Muscle of leg (tissue), 11 donors: ENCODE data around the gene PTPN14. TPM values are rescaled to one million over a fixed set of nuclear protein-coding genes. Genes with fewer than 3 reads are reported as not detected.
A peak's percentile ranks its signal among the peaks of the same experiment; 100 is the strongest.

Source experiments
- DNase-seq: peaks from one replicate; pipeline ENCODE4 v3.0.0; 2013
- H3K27ac ChIP-seq: one replicate; pipeline ENCODE4 v1.5.1; 2013; ENCODE audit warnings: mild to moderate bottlenecking, low read length, control low read depth
- H3K27me3 ChIP-seq: one replicate; pipeline ENCODE4 v1.6.1; 2013; ENCODE audit warnings: low read length; ENCODE audit not compliant: control insufficient read depth, insufficient read depth
- H3K36me3 ChIP-seq: one replicate; pipeline ENCODE4 v1.6.1; 2013; ENCODE audit warnings: low read length; ENCODE audit not compliant: control insufficient read depth, insufficient read depth
- H3K4me1 ChIP-seq: one replicate; pipeline ENCODE4 v1.6.1; 2013; ENCODE audit warnings: low read length; ENCODE audit not compliant: control insufficient read depth, insufficient read depth
- H3K4me3 ChIP-seq: one replicate; pipeline ENCODE4 v1.5.1; 2013; ENCODE audit warnings: low read length, control low read depth
- H3K9me3 ChIP-seq: replicated peaks from 2 replicates; pipeline ENCODE4 v1.6.1; 2013; ENCODE audit warnings: low read depth, low read length; ENCODE audit not compliant: control insufficient read depth
- WGBS: methylation state at CpG from one replicate; pipeline ENCODE4 v1.1.5; 2013; ENCODE audit warnings: missing lambda C conversion rate; ENCODE audit not compliant: insufficient coverage; 5-methylcytosine and 5-hydroxymethylcytosine counted together
- polyA plus RNA-seq, 8 donors: library from polyadenylated mRNA; unstranded; fragments of 120-200 nt; gene quantifications; one replicate each; pipeline versions ENCODE4 v1.2.1 to v1.2.3, GENCODE V29; 2013; ENCODE audit warnings: inconsistent platforms in 1 of 8, low replicate concordance in 1 of 8; ENCODE audit not compliant: insufficient read length in 8 of 8, insufficient read depth in 1 of 8
- total RNA-seq: library from RNA; stranded (reverse); fragments of 120-200 nt; gene quantifications from one replicate; pipeline ENCODE4 v1.2.4, GENCODE V29; 2013

PTPN14 gene
- total and polyA plus RNA-seq, 9 donors, result 9.4 to 25.2 (median 15.8) TPM

GRCh38 chr1:214420833-214421232 lies 130.6 kb downstream of the PTPN14 start:
- Histone ChIP-seq H3K27ac (no peak overlapping the region), H3K4me3 (no peak overlapping the region)
- WGBS, result no CpG with 5 or more reads among the region's 2 CpGs

DNA sequence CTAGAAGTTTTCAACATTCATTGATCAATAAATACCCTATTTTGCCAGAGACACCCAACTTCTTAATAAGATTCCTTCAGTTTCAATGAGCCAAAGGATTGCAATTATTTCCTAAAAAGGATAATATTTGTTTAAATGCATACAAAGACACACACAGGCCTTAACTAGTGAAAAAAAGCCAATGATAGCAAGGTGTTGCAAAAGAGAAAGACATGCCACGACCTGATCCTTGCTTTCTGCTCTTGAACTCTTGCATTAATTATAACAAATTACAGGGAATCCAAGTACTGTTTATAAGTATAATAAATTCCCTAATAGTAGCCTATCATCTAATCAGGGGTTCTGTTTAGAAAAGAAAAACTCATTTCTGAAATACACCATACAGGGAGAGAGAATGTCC lies 131.1 kb downstream of the PTPN14 start:
- no CpG with 5 or more reads among the region's 1 CpG for WGBS
- H3K27ac ChIP-seq, result no peak overlapping the region
- no peak for DNase-seq
- no peaks in the 10 kb centered on the region for H3K9me3 ChIP-seq
- H3K27me3 ChIP-seq, result no peaks in the 10 kb centered on the region
- H3K4me3 ChIP-seq, result no peak overlapping the region
- H3K36me3 ChIP-seq, result no peaks in the 10 kb centered on the region
- H3K4me1 ChIP-seq, result peaks cover 8% of the 10 kb centered on the region

More at GRCh38 chr1:214420833-214421232, 130.6 kb downstream of the PTPN14 start:
- H3K27me3 ChIP-seq, result no peaks in the 10 kb centered on the region
- no peaks in the 10 kb centered on the region for H3K9me3 ChIP-seq
- no peaks in the 10 kb centered on the region for H3K36me3 ChIP-seq
- DNase-seq, result no peak
- H3K4me1 ChIP-seq, result peaks cover 8% of the 10 kb centered on the region

GRCh38 chr1:214419650-214420049 lies 131.8 kb downstream of the PTPN14 start:
- WGBS, result no CpG with 5 or more reads among the region's 3 CpGs

DNA sequence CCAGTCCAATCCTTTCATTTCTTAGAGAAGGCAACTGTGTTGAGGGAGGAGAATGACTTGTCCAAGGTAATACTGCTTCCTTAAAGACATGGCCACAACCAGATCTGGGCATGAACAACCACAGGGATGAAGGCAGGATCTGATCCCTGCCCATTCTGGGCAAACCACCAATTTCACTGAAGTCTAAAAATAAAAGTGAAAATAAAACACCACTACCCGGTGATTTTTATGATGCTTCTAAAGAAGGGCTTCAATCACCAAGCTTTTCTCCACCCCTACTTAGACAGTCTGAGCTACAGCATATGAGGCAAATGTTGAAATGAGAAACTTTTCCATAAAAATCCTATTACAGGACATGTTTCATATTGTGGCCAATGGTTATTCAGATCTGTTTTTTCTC lies 133.0 kb downstream of the PTPN14 start:
- no CpG with 5 or more reads among the region's 1 CpG for WGBS
- no peak overlapping the region for H3K27ac ChIP-seq

More at GRCh38 chr1:214419650-214420049, 131.8 kb downstream of the PTPN14 start:
- Histone ChIP-seq H3K27ac (no peak overlapping the region), H3K9me3 (no peaks in the 10 kb centered on the region), H3K4me3 (no peak overlapping the region), H3K4me1 (peaks cover 8% of the 10 kb centered on the region), H3K36me3 (no peaks in the 10 kb centered on the region), H3K27me3 (no peaks in the 10 kb centered on the region)
- DNase-seq, result no peak

DNA sequence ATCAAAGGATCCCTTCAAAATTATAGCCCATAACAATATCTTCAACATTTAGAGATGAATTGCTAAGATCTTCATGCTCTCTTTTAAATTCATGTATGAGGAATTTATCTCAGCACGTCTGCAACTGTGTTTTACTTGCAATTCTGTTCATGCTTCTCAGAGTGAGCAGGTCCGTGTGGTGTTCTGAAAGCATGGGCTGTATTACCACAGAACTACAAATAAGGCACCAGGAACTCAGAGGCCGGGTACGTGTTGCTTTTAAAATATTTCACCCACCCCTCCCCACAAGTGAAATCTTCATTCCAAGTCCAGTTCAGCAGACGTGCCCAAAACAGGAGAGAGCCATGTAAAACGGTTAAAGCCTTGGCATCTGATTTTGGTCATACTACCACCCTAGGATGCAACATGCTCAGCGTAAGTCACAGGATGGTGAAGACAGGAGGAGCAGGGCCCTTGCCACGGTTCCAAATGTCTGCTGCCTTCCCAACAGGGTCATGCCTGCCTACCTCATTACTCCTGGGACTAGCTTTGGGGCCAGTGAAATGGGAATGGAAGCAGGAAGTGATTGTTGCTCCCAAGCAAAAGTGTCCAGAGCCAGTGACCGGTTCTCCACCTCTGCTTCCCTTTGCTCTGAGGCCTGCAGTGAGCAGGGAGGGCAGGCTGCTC lies 133.7 kb downstream of the PTPN14 start:
- whole genome bisulfite sequencing, result 75% methylated on average over 2 of the region's 9 CpGs
- DNase-seq, result no peak
- peaks cover 8% of the 10 kb centered on the region for H3K4me1 ChIP-seq

More for the DNA sequence above, 133.0 kb downstream of the PTPN14 start:
- Histone ChIP-seq H3K9me3 (no peaks in the 10 kb centered on the region), H3K4me3 (no peak overlapping the region), H3K4me1 (peaks cover 8% of the 10 kb centered on the region), H3K27me3 (no peaks in the 10 kb centered on the region), H3K36me3 (no peaks in the 10 kb centered on the region)
- DNase-seq, result peak; percentile 45

GRCh38 chr1:214416858-214417257 lies 134.5 kb downstream of the PTPN14 start:
- H3K27ac ChIP-seq, result peak overlapping the region; percentile 23
- no peak overlapping the region for H3K4me3 ChIP-seq
- no peaks in the 10 kb centered on the region for H3K36me3 ChIP-seq
- DNase-seq, result peak; percentile 82
- WGBS, result no CpG with 5 or more reads among the region's 2 CpGs
- no peaks in the 10 kb centered on the region for H3K27me3 ChIP-seq
- H3K9me3 ChIP-seq, result no peaks in the 10 kb centered on the region
- peaks cover 8% of the 10 kb centered on the region for H3K4me1 ChIP-seq

More for the DNA sequence above, 133.7 kb downstream of the PTPN14 start:
- H3K27me3 ChIP-seq, result no peaks in the 10 kb centered on the region
- H3K9me3 ChIP-seq, result no peaks in the 10 kb centered on the region
- H3K36me3 ChIP-seq, result no peaks in the 10 kb centered on the region
- H3K4me3 ChIP-seq, result no peak overlapping the region
- peak overlapping the region; percentile 52 for H3K27ac ChIP-seq

- no CpG with 5 or more reads among the region's 2 CpGs for WGBS
- Histone ChIP-seq H3K36me3 (no peaks in the 10 kb centered on the region), H3K27ac (peak overlapping the region; percentile 23), H3K4me1 (peaks cover 8% of the 10 kb centered on the region), H3K9me3 (no peaks in the 10 kb centered on the region), H3K27me3 (no peaks in the 10 kb centered on the region), H3K4me3 (no peak overlapping the region)
- peak; percentile 71 for DNase-seq
These were observed 135.0 kb downstream of the PTPN14 start for GRCh38 chr1:214416417-214416816.

DNA sequence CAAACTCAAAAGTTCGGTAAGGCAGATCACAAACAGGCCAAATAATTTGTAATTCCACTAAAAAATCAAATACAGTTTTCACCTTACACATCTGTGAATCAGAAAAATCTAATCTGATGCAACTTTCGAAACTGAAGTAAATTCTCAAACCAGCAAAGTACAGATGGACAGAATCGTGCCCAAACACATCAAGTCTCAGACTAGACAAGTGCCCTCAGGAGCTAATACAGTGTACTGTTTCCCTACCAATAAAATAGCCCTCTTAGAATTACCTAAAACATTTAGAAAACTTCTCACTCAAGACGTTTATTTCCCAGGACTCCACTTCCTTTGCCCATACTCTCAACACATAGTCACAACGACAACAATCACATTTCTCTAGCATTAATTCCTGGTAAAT lies 136.3 kb downstream of the PTPN14 start:
- Histone ChIP-seq H3K27ac (no peak overlapping the region), H3K4me1 (peaks cover 8% of the 10 kb centered on the region), H3K27me3 (no peaks in the 10 kb centered on the region), H3K9me3 (peaks cover 4% of the 10 kb centered on the region), H3K36me3 (peaks cover 5% of the 10 kb centered on the region), H3K4me3 (no peak overlapping the region)
- 85% methylated on average over 5 of the region's 5 CpGs for WGBS
- DNase-seq, result no peak

DNA sequence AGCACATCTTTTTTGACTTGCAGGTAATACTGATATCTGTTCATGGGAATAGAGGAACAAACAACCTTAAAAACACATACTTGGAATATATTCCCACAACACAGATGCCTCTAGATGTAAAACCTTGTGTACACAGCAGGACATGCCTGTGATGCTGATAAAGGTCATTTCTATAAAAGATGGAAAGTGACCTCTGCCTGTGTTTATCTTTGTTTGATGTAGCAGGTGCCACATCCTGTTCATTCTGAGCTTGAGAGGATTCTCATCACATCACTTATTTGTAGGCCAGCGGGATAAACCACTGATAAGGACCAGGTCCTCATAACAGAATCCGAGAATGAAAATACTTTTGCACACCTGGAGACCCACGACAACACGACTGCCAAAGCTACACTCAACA lies 136.7 kb downstream of the PTPN14 start:
- no peaks in the 10 kb centered on the region for H3K27me3 ChIP-seq
- H3K27ac ChIP-seq, result no peak overlapping the region
- WGBS, result 90% methylated on average over 3 of the region's 4 CpGs
- peaks cover 7% of the 10 kb centered on the region for H3K4me1 ChIP-seq
- peaks cover 4% of the 10 kb centered on the region for H3K9me3 ChIP-seq
- DNase-seq, result no peak
- H3K4me3 ChIP-seq, result no peak overlapping the region
- H3K36me3 ChIP-seq, result peaks cover 5% of the 10 kb centered on the region

DNA sequence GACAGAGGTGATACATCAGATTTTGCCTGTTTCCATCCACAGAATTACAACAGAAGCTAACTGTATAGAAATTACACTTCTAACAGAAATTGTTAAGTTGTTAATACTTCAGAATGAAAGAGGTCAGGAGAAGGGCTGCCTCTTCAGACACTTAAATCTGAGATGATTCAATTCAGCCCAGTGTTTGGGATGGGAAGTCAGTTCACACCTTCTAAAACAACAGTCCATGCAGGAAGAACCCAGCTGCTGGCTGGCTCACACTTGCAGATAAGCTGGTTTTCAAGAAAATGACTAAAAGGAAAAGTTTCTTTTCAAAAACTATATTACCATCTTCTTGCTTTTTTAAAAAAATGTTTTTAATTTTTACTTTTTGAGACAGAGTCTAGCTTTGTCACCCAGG lies 138.1 kb downstream of the PTPN14 start:
- Histone ChIP-seq H3K27ac (no peak overlapping the region), H3K4me3 (no peak overlapping the region), H3K4me1 (peaks cover 6% of the 10 kb centered on the region), H3K36me3 (peaks cover 5% of the 10 kb centered on the region), H3K27me3 (no peaks in the 10 kb centered on the region), H3K9me3 (peaks cover 4% of the 10 kb centered on the region)
- DNase-seq, result no peak
